Heart right ventricle (tissue), 16 donors: ENCODE data around the gene RRN3. TPM values are rescaled to one million over a fixed set of nuclear protein-coding genes. Genes with fewer than 3 reads are reported as not detected.

Experiments
- ATAC-seq, 8 donors: fragments of 200-7000 bp; cut with Tn5 transposase; one replicate each; pipeline ENCODE4 v1.9.1; 2020; ENCODE audit warnings: mild to moderate bottlenecking in 8 of 8, moderate library complexity in 8 of 8, moderate number of reproducible peaks in 1 of 8
- DNase-seq, 2 donors: peaks; one replicate each; pipeline ENCODE4 v3.0.0-alpha.2; 2020
- H3K27ac ChIP-seq, 10 donors: fragments of 200-600 bp; sonication (generic) in 2 of 10; one replicate each; pipeline versions ENCODE4 v1.5.0 to v1.8.0; 2020 to 2022; ENCODE audit warnings: mild to moderate bottlenecking in 3 of 10
- H3K27me3 ChIP-seq, 7 donors: fragments of 200-600 bp; one replicate each; pipeline ENCODE4 v1.8.0; 2021 to 2022; ENCODE audit warnings: mild to moderate bottlenecking in 2 of 7
- H3K36me3 ChIP-seq, 9 donors: fragments of 200-600 bp; sonication (generic) in 1 of 9; one replicate each; pipeline versions ENCODE4 v1.5.0 to v1.8.0; 2020 to 2022; ENCODE audit warnings: mild to moderate bottlenecking in 2 of 9
- H3K4me1 ChIP-seq, 9 donors: fragments of 200-600 bp; sonication (generic) in 1 of 9; one replicate each; pipeline versions ENCODE4 v1.5.0 to v1.8.0; 2020 to 2022; ENCODE audit warnings: mild to moderate bottlenecking in 4 of 9
- H3K4me3 ChIP-seq, 10 donors: fragments of 200-600 bp; sonication (generic) in 2 of 10; one replicate each; pipeline versions ENCODE4 v1.5.0 to v1.8.0; 2020 to 2022; ENCODE audit warnings: mild to moderate bottlenecking in 7 of 10, moderate library complexity in 2 of 10
- H3K9me3 ChIP-seq, 11 donors: fragments of 200-600 bp in 10 of 11; sonication (generic) in 2 of 11; one replicate each; pipeline versions ENCODE4 v1.5.0 to v1.8.0; 2013 to 2022; ENCODE audit warnings: mild to moderate bottlenecking in 2 of 11, control low read depth in 1 of 11, moderate library complexity in 1 of 11
- CTCF ChIP-seq, 9 donors: fragments of 200-600 bp; sonication (generic) in 2 of 9; IDR thresholded peaks; one replicate each; pipeline versions ENCODE4 v1.5.0 to v1.8.0; 2021 to 2022; ENCODE audit warnings: antibody characterized with exemption in 9 of 9, mild to moderate bottlenecking in 5 of 9, moderate library complexity in 1 of 9
- WGBS, 2 donors: extraction: QIAGEN DNeasy Blood & Tissue Kit; methylation state at CpG; one replicate each; pipeline ENCODE4 v1.1.7; 2013; ENCODE audit warnings: inconsistent platforms in 1 of 2; 5-methylcytosine and 5-hydroxymethylcytosine counted together
- intact Hi-C, 10 donors: fragments of 100-400 bp; cut with DNase I; formaldehyde crosslinking; loops; one replicate each; pipeline versions ENCODE4 v1.11.1 to v1.14.2; 2022
- polyA plus RNA-seq, 2 donors: library from polyadenylated mRNA; stranded (reverse); fragments of 200-250 nt; gene quantifications; one replicate each; pipeline ENCODE4 v1.2.3, GENCODE V29; 2013
- total RNA-seq, 10 donors: library from RNA; stranded (reverse); fragmentation: NEBNext Ultra II Directional in 3 of 10; extraction: Animal tissue kit (Norgen Biotek cat#: 25700) in 3 of 10; gene quantifications; one replicate each; pipeline versions ENCODE4 v1.2.1 to v1.2.4, GENCODE V29; 2021 to 2023
- donor health status: Arrhythmogenic right ventricular cardiomyopathy.
- donor health status: ischemic (EF 13 %, LVEDD 7.1; RV severe dilation, severe dysfunction).
- donor health status: healthy with polysubstance abuse.
- donor health status: DM: no; HTN: yes; CAD: no.
- donor health status: DM: no; HTN: no; CAD: no.
- donor health status: ischemic (EF 25% LVEDD 6.9; RV normal size, moderate dysfunction).
- donor health status: ischemic (EF 25% LVEDD 5.7; RV mildly dilated, moderate dysfunction).
- donor health status: healthy.
- donor health status: DM: yes; HTN: yes; CAD: no.
- donor health status: Ischemic cardiomyopathy.
- donor health status: ischemic (EF 35%, LVEDD 5.7; RV mildly dilated, moderate dysfunction).
- donor health status: nonischemic (EF 11% LVEDD 7.7; RV severe dilation, severe dysfunction).
- donor health status: DM: yes; HTN: yes; CAD: no.
- donor health status: PGD.
- donor health status: ischemic (EF 29% LVEDD 5.4; RV normal size, mild dysfunction).
- donor health status: nonischemic (EF 23%, LVEDD 6.1; RV moderate dilation, normal function).

RRN3 gene
- total and polyA plus RNA-seq, 12 donors = 9.9 to 31.9 (median 24.1) TPM

DNA sequence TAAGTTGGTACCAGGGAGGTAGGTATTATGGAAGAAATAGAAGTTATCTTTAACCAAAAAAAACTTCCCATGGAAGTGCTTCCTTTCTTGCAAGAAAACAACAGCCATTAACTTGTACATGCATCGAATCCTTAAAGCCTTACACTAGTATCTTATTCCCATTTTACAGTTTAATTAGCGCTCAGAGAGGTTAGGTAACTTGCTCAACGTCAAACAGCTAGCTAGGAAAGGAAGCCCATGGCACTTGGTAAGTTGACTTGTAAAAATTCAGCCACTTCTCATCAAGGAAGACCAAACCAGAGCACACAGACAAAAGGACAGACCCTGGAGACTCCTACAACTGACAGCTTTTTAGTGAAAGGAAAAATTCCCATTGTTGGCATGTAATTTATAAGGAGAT, 34.7 kb downstream of the RRN3 start:
- H3K27ac ChIP-seq = no peak overlapping the region
- no peak for ATAC-seq
- H3K9me3 ChIP-seq = no peaks in the 10 kb centered on the region
- TF ChIP-seq CTCF (IDR thresholded peaks at IDR 0.05) = no peak
- no peak for DNase-seq
- H3K36me3 ChIP-seq = peaks cover 0 to 62% (median 29%) of the 10 kb centered on the region in 9 donors
- no peak overlapping the region for H3K4me3 ChIP-seq
- intact Hi-C loops = no loop called here
- H3K27me3 ChIP-seq = no peaks in the 10 kb centered on the region
- H3K4me1 ChIP-seq = peaks cover 3 to 29% (median 9%) of the 10 kb centered on the region in 9 donors
- WGBS, 2 donors = 65 to 89% methylated on average over 3 of the region's 3 CpGs

DNA sequence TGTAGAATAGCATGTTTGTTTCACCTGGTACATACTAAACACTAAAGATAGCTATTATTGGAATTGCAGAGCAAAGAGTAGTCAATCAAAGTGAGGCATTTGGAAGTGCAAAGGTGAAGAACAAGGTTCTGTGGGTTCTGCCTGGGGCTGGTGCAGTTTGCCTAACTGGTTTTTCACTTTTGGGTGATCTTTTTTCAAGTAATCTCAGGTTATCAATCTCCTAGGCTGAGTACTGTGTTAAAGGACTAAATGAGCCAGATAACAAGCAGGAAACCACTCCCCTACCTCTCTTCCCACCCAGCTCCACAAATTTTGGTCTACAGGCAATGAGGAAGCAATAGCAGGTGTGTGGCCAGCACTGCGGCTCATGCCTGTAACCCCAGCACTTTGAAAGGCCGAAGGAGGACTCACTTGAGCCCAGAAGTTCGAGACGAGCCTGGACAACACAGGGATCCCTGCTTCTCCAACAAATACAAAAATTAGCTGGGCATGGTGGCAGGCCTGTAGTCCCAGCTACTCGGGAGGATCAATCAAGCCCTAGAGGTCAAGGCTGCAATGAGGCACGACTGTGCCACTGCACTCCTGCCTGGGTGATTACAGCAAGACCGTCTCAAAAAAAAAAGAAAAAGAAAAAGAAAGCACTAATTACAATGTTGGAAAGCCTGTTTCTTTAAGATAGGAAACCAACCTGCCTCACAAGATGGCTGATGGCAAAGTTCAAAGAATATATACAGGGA, 36.2 kb downstream of the RRN3 start:
- H3K9me3 ChIP-seq = no peaks in the 10 kb centered on the region
- no peak for TF ChIP-seq CTCF (IDR thresholded peaks at IDR 0.05)
- intact Hi-C loops = no loop called here
- 85 to 87% methylated on average over 7 of the region's 7 CpGs for WGBS, 2 donors
- H3K4me1 ChIP-seq = peaks cover 3 to 40% (median 12%) of the 10 kb centered on the region in 9 donors
- no peak overlapping the region for H3K27ac ChIP-seq
- no peak overlapping the region for H3K4me3 ChIP-seq
- DNase-seq = no peak
- no peaks in the 10 kb centered on the region for H3K27me3 ChIP-seq
- peaks cover 0 to 47% (median 26%) of the 10 kb centered on the region in 9 donors for H3K36me3 ChIP-seq
- ATAC-seq = no peak

DNA sequence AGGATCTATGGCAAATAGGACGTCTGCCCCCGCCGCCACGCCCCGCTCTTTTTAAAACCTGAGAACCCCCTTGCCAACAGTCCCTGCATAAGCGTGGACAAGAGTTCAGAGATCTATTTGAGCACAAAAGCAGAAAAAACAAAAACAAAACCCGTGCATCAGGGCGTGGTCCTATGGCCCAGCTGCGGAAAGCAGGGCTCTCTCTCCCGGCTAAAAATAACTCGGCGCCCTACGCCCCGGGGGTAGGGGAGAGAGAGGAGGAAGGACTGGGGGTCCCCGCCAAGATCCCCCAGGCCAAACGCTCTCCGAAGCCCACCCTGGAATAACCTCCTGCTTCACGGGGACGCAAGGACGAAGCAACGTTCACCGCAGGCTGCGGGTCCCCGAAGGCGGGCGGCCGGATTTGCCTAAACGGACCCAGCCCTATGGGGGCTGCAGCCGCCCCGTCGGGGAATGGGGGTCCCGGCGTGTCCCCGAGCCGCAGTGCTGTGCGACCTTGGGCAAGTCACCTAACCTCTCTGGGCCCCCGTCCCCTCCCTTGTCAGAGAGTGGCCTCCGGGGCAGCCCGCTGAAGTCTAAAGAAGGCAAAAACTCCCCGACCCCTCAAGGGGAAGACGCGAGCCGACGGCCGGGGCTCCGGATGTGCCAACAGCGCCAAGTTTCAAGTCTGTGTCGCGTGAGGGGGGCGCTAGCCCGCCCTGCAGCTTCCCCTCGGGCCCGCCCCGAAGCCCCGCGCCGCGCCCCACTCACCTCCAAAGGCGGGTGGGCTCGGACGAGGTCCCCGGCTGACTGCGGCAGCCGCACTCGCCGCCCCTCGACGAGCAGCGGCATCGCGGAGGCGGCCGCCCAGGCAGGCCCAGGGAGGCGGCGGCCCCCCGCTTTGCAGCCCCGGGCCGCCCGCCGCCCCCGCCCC, 38.7 kb downstream of the RRN3 start:
- H3K36me3 ChIP-seq = peaks cover 0 to 22% (median 13%) of the 10 kb centered on the region in 9 donors
- peaks cover 3 to 37% (median 12%) of the 10 kb centered on the region in 9 donors for H3K4me1 ChIP-seq
- intact Hi-C loops = no loop called here
- peak overlapping the region; percentile 47 to 91 (median 89) for H3K27ac ChIP-seq
- peak in 3 of 9 donors; percentile 5 to 19 (median 13) for TF ChIP-seq CTCF (IDR thresholded peaks at IDR 0.05)
- ATAC-seq (peak; percentile 20 to 49 (median 26)), DNase-seq (peak; percentile 54 to 69)
- H3K9me3 ChIP-seq = no peaks in the 10 kb centered on the region
- WGBS, 2 donors = 2 to 3% methylated on average over 56 to 81 of the region's 81 CpGs
- peak overlapping the region; percentile 77 to 100 (median 98) for H3K4me3 ChIP-seq
- no peaks in the 10 kb centered on the region for H3K27me3 ChIP-seq

- peak overlapping the region in 8 of 10 donors; percentile 79 to 91 (median 89) for H3K27ac ChIP-seq
- WGBS, 2 donors = 79% methylated on average over 19 of the region's 19 CpGs
- no peaks in the 10 kb centered on the region for H3K9me3 ChIP-seq
- H3K36me3 ChIP-seq = peaks cover 0 to 14% (median 8%) of the 10 kb centered on the region in 9 donors
- no peaks in the 10 kb centered on the region for H3K27me3 ChIP-seq
- no peak for TF ChIP-seq CTCF (IDR thresholded peaks at IDR 0.05)
- intact Hi-C loops = no loop called here
- H3K4me3 ChIP-seq = peak overlapping the region; percentile 77 to 100 (median 98)
- DNase-seq (no peak), ATAC-seq (no peak)
- peaks cover 3 to 42% (median 12%) of the 10 kb centered on the region in 9 donors for H3K4me1 ChIP-seq
These were observed 39.5 kb downstream of the RRN3 start for GRCh38 chr16:15054357-15055140.
